AG09319 (cell line): ENCODE results near the gene LYPD6.

Experiments used
- DNase-seq: peaks from one replicate; pipeline ENCODE4 v3.0.0-alpha.2; 2010; ENCODE audit warnings: low read depth; ENCODE audit errors: extremely low read depth
- TF ChIP-seq, protein P1 (sequence below): IDR thresholded peaks from 2 replicates; pipeline ENCODE4 v1.5.1; 2011; ENCODE audit warnings: low read depth, mild to moderate bottlenecking, inconsistent platforms, low read length, moderate library complexity

LYPD6 gene

DNA sequence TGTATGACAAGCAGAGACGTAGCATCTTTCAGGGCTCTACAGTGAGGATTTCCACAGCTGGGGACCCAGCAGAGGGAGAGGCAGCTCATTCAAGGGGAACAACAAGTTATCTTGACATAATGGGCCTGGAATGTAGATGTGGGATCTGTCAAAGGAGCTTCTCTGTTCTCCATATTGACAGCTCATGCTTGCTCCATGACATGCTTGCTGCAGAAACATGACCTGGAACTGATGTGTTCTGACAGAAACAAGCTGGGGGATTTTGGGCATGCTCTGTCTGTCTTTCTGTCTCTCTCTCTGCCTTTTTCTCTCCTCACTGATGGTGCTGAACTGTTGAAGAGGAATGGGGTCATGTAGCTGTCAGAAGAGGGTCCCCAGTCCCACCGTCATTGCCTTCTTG is 177.6 kb downstream of the LYPD6 start:
- no peak for DNase-seq
- TF ChIP-seq, protein P1, sequence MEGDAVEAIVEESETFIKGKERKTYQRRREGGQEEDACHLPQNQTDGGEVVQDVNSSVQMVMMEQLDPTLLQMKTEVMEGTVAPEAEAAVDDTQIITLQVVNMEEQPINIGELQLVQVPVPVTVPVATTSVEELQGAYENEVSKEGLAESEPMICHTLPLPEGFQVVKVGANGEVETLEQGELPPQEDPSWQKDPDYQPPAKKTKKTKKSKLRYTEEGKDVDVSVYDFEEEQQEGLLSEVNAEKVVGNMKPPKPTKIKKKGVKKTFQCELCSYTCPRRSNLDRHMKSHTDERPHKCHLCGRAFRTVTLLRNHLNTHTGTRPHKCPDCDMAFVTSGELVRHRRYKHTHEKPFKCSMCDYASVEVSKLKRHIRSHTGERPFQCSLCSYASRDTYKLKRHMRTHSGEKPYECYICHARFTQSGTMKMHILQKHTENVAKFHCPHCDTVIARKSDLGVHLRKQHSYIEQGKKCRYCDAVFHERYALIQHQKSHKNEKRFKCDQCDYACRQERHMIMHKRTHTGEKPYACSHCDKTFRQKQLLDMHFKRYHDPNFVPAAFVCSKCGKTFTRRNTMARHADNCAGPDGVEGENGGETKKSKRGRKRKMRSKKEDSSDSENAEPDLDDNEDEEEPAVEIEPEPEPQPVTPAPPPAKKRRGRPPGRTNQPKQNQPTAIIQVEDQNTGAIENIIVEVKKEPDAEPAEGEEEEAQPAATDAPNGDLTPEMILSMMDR, result no peak

DNA sequence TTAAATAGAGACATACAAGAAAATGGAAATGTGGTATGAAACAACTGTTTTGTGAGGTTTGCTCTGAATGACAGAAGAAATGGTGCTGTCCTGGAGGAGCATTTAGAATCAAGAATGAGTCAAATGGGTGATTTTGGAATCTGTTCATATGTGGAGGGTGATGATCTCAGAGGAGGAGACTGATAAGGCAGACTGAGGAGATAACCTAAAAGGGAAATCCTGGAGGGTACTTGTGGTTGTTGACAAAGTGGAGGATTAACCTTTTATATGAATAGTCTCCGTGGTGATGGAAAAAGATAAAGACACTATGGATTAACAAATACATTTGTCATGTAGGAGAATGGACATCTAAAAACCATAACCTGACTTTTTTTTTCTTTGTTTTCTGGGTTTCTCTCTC is 183.1 kb downstream of the LYPD6 start:
- DNase-seq, result no peak
- TF ChIP-seq, protein P1, result no peak
